HEK293 (cell line): ENCODE measurements around the gene CPLX3.
"Not testable (repeated sequence)": the region's sequence is repeated elsewhere in the genome, so short reads cannot be mapped to it uniquely, and the experiment has no call there.

Experiments
- CTCF ChIA-PET: fragments of 350-600 bp; formaldehyde crosslinking; extraction: SDS; loops from one replicate; lab custom pipeline; 2021; ENCODE audit warnings: antibody characterized with exemption; lab: Yijun Ruan, JAX
- POLR2A ChIA-PET: fragments of 300-600 bp; formaldehyde crosslinking; extraction: SDS; loops from one replicate; lab custom pipeline; 2020; ENCODE audit warnings: antibody characterized with exemption, inconsistent platforms; lab: Yijun Ruan, JAX
- H3K27ac ChIP-seq: fragments of 200-500 bp; sonication (Bioruptor generic); 2 replicates; pipeline ENCODE4 v1.5.1; 2014; ENCODE audit warnings: low read depth, low read length, control low read depth, inconsistent platforms; ENCODE audit errors: extremely low read depth
- H3K36me3 ChIP-seq, 2 experiments: fragments of 200-500 bp in 1 of 2; sonication (Bioruptor generic) in 1 of 2; 1 replicate in 1 of 2; 2 replicates in 1 of 2; pipeline ENCODE4 v1.5.1; 2014 to 2017; ENCODE audit warnings: inconsistent platforms in 2 of 2, low read length in 2 of 2; ENCODE audit not compliant: control insufficient read depth in 2 of 2, insufficient read depth in 1 of 2
- H3K4me1 ChIP-seq: fragments of 200-500 bp; sonication (Bioruptor generic); 2 replicates; pipeline ENCODE4 v1.5.1; 2014; ENCODE audit warnings: mild to moderate bottlenecking, low read length, inconsistent platforms; ENCODE audit not compliant: control insufficient read depth, insufficient read depth
- H3K4me3 ChIP-seq: 2 replicates; pipeline ENCODE4 v1.5.1; 2011; ENCODE audit warnings: low read depth, mild to moderate bottlenecking, control low read depth, low read length, moderate library complexity
- H3K9me3 ChIP-seq: fragments of 200-500 bp; sonication (Bioruptor generic); 2 replicates; pipeline ENCODE4 v1.5.1; 2014; ENCODE audit warnings: low read depth, low read length, inconsistent platforms; ENCODE audit not compliant: control insufficient read depth, insufficient read depth
- GLIS1 ChIP-seq: fragments of 450-650 bp; formaldehyde crosslinking; IDR thresholded peaks from 2 replicates; pipeline ENCODE4 v1.5.1; 2016; ENCODE audit warnings: missing biosample characterization, missing genetic modification characterization
- GLIS2 ChIP-seq: fragments of 450-650 bp; formaldehyde crosslinking; IDR thresholded peaks from 2 replicates; pipeline ENCODE4 v1.5.1; 2016; ENCODE audit warnings: missing biosample characterization, missing genetic modification characterization
- IKZF3 ChIP-seq: fragments of 450-650 bp; IDR thresholded peaks from 2 replicates; pipeline ENCODE4 v1.5.0; 2018; ENCODE audit warnings: missing biosample characterization, mild to moderate bottlenecking, missing genetic modification characterization, moderate library complexity
- KLF1 ChIP-seq: fragments of 450-650 bp; formaldehyde crosslinking; IDR thresholded peaks from 2 replicates; pipeline ENCODE4 v1.5.1; 2016; ENCODE audit warnings: missing biosample characterization, missing genetic modification characterization
- KLF10 ChIP-seq: fragments of 450-650 bp; IDR thresholded peaks from 2 replicates; pipeline ENCODE4 v1.5.1; 2018; ENCODE audit warnings: missing biosample characterization, mild to moderate bottlenecking, missing genetic modification characterization
- KLF16 ChIP-seq: fragments of 450-650 bp; formaldehyde crosslinking; IDR thresholded peaks from 2 replicates; pipeline ENCODE4 v1.5.1; 2017; ENCODE audit warnings: missing biosample characterization, missing genetic modification characterization
- MEIS1 ChIP-seq: sonication (generic); formaldehyde crosslinking; IDR thresholded peaks from 2 replicates; pipeline ENCODE4 v1.8.1; 2022; ENCODE audit warnings: missing genetic modification reagents, mild to moderate bottlenecking, borderline replicate concordance
- PRDM1 ChIP-seq: fragments of 450-650 bp; formaldehyde crosslinking; IDR thresholded peaks from 2 replicates; pipeline ENCODE4; 2016; ENCODE audit warnings: missing biosample characterization, missing genetic modification characterization
- SP2 ChIP-seq: fragments of 450-650 bp; formaldehyde crosslinking; IDR thresholded peaks from 2 replicates; pipeline ENCODE4 v1.5.1; 2016; ENCODE audit warnings: missing biosample characterization, missing genetic modification characterization
- ZEB2 ChIP-seq: fragments of 450-650 bp; formaldehyde crosslinking; IDR thresholded peaks from 2 replicates; pipeline ENCODE4 v1.5.1; 2016; ENCODE audit warnings: missing biosample characterization, missing genetic modification characterization
- ZFP69B ChIP-seq: fragments of 450-650 bp; formaldehyde crosslinking; IDR thresholded peaks from 2 replicates; pipeline ENCODE4 v1.5.1; 2016; ENCODE audit warnings: missing biosample characterization, missing genetic modification characterization
- ZNF133 ChIP-seq: fragments of 450-650 bp; formaldehyde crosslinking; IDR thresholded peaks from 2 replicates; pipeline ENCODE4 v1.5.1; 2016; ENCODE audit warnings: missing biosample characterization, missing genetic modification characterization
- ZNF585B ChIP-seq: fragments of 450-650 bp; formaldehyde crosslinking; IDR thresholded peaks from 2 replicates; pipeline ENCODE4 v1.5.1; 2016; ENCODE audit warnings: missing biosample characterization, missing genetic modification characterization
- ZNF600 ChIP-seq: fragments of 450-650 bp; formaldehyde crosslinking; IDR thresholded peaks from 2 replicates; pipeline ENCODE4 v1.5.1; 2016; ENCODE audit warnings: missing biosample characterization, missing genetic modification characterization
- ZSCAN16 ChIP-seq: fragments of 450-650 bp; formaldehyde crosslinking; IDR thresholded peaks from 2 replicates; pipeline ENCODE4 v1.5.1; 2016; ENCODE audit warnings: missing biosample characterization, missing genetic modification characterization
- TF ChIP-seq, protein P1 (sequence below): fragments of 450-650 bp; formaldehyde crosslinking; IDR thresholded peaks from 2 replicates; pipeline ENCODE4 v1.5.1; 2017; ENCODE audit warnings: missing biosample characterization, missing genetic modification characterization
- TF ChIP-seq, protein P2 (sequence below): fragments of 450-650 bp; formaldehyde crosslinking; IDR thresholded peaks from 2 replicates; pipeline ENCODE4 v1.5.1; 2017; ENCODE audit warnings: missing biosample characterization, missing genetic modification characterization
- TF ChIP-seq, protein P3 (sequence below): IDR thresholded peaks from 2 replicates; pipeline ENCODE4 v1.6.1; 2011; ENCODE audit warnings: mild to moderate bottlenecking, low read depth, low read length, borderline replicate concordance
- TF ChIP-seq, protein P4 (sequence below): fragments of 450-650 bp; formaldehyde crosslinking; IDR thresholded peaks from 2 replicates; pipeline ENCODE4 v1.5.1; 2016; ENCODE audit warnings: missing biosample characterization, missing genetic modification characterization
- TF ChIP-seq, protein P5 (sequence below): fragments of 450-650 bp; formaldehyde crosslinking; IDR thresholded peaks from 2 replicates; pipeline ENCODE4 v1.5.1; 2016; ENCODE audit warnings: missing biosample characterization, missing genetic modification characterization

The CPLX3 gene

DNA sequence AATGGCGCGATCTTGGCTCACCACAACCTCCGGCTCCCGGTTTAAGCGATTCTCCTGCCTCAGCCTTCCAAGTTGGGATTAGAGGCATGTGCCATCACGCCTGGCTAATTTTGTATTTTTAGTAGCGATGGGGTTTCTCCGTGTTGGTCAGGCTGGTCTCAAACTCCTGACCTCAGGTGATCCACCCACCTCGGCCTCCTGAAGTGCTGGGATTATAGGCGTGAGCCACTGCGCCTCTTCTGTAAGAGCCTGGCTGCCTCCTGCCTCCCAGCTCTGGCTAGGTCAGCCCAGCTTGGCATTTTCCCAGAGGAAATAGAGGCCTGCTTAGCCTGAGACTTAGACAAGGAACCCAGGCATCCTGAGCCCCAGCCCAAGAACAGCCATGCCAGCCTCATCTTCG lies 40.3 kb upstream of the CPLX3 start:
- POLR2A ChIA-PET, H3K4me3 ChIP-seq, H3K9me3 ChIP-seq: not testable (repeated sequence)
- TF ChIP-seq, protein P1, sequence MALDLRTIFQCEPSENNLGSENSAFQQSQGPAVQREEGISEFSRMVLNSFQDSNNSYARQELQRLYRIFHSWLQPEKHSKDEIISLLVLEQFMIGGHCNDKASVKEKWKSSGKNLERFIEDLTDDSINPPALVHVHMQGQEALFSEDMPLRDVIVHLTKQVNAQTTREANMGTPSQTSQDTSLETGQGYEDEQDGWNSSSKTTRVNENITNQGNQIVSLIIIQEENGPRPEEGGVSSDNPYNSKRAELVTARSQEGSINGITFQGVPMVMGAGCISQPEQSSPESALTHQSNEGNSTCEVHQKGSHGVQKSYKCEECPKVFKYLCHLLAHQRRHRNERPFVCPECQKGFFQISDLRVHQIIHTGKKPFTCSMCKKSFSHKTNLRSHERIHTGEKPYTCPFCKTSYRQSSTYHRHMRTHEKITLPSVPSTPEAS (tag by site-specific recombination): peak; percentile 43; the same call in 1 of the 2 replicates
- 0 out of 2 replicates have a peak, but pooled peaks have one; percentile 2 for TF ChIP-seq ZNF600
- Histone ChIP-seq H3K27ac (0 out of 2 replicates have a peak overlapping the region, but pooled peaks have one; percentile 16), H3K4me1 (peaks cover 56% of the 10 kb centered on the region), H3K36me3 (peaks cover 0 to 30% of the 10 kb centered on the region in 2 experiments; a peak in 1 of 3 replicates)
- CTCF ChIA-PET: interaction anchor here (0.7 to 25.7 kb wide), 5 partner anchors 11 to 347 kb away, joined by 3 to 649 read pairs (median 19); partner anchors contain the start of gene CSK

DNA sequence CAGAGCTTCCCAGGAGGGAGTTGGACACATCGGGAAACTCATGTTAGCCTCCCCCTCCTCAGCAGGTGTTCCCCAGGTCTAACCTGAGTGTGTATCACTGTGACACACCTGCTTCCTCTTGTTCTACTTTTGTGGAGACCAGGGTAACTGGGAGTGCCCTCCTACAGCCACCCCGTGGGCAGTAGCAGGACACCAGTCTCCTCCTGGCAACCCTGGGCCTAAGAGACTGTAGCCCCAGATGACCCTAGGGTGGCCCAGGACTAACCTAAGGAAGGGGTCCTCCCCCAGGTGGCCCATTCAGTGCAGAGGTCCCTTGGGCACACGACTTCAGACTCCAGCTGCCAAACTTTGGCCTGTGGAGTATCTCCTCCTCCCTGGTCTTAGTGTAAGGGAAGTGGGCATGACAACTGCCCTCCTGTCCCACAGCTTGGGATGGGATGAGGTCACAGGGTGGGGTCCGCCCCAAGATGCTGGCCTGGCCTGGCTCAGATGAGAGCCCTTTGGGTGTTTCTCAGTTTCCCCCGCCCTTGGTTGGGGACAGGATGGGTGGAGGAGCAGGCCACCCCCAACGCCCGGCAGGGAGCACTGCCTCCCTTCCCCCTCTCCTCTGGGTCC lies 39.8 kb upstream of the CPLX3 start:
- Histone ChIP-seq H3K27ac (peak overlapping the region; percentile 16; the same call in 1 of the 2 replicates), H3K4me1 (peaks cover 53% of the 10 kb centered on the region)

DNA sequence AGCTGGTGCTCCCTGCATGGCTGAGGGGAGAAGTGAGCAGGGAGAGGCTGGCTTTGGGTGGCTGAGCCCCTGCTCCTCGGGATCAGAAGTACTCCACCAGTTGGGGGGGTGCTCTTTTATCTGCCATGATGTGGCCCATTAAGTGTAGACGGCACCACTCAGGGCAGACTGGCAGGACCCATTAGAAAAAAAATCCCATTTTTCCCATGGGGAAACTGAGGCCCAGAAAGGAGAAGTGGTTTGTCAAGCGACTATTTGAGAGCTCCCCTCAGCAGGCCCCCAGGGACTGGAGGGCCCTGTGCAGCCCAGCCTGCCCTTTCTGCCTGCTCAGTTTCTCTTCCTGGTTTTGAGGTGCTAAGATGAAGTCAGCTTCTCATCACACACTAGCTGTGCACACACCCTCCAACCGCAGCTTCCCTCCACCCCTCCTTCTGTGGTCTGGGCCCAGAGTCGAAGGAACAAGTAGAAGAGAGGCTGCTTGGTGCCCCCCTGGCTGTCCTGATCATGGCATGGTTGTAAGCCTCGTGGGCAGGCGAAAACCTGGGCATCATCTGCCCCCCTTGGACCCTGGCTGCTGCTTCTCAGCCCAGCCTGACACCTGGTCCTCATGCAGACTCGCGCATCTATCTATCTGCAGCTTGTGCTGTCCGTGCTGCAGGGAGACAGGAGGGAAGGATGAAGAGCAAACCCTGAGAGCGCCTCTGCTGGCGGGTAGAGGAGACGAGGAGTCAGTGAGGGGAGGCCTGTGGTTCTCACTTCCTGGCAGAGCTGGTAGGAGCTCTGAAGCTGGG lies 39.0 kb upstream of the CPLX3 start:
- Histone ChIP-seq H3K4me3 (no peak overlapping the region), H3K27ac (no peak overlapping the region), H3K4me1 (peaks cover 59% of the 10 kb centered on the region), H3K9me3 (no peaks in the 10 kb centered on the region), H3K36me3 (peaks cover 0 to 30% of the 10 kb centered on the region in 2 experiments; a peak in 1 of 3 replicates)
- POLR2A ChIA-PET: interaction anchor here (0.5 to 1.4 kb wide), 7 partner anchors 8 to 247 kb away, joined by 3 to 4 read pairs (median 3); partner anchors contain the start of gene MPI
- CTCF ChIA-PET: interaction anchor here (0.5 to 25.7 kb wide), 34 partner anchors 11 to 864 kb away, joined by 3 to 649 read pairs (median 4); partner anchors contain the start of genes CSK, STOML1 and ULK3
- TF ChIP-seq, protein P2, sequence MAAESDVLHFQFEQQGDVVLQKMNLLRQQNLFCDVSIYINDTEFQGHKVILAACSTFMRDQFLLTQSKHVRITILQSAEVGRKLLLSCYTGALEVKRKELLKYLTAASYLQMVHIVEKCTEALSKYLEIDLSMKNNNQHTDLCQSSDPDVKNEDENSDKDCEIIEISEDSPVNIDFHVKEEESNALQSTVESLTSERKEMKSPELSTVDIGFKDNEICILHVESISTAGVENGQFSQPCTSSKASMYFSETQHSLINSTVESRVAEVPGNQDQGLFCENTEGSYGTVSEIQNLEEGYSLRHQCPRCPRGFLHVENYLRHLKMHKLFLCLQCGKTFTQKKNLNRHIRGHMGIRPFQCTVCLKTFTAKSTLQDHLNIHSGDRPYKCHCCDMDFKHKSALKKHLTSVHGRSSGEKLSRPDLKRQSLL (tag by site-specific recombination): no peak
- TF ChIP-seq MEIS1 (CRISPR knock-in tag) (no peak), KLF16 (tag by site-specific recombination) (no peak), GLIS1 (tag by site-specific recombination) (peak; percentile 50; the same call in 1 of the 2 replicates), ZNF585B (tag by site-specific recombination) (no peak), ZNF133 (tag by site-specific recombination) (no peak), KLF10 (tag by site-specific recombination) (peak; percentile 33), IKZF3 (tag by site-specific recombination) (no peak; the same call in 1 of the 2 replicates), ZEB2 (tag by site-specific recombination) (peak; percentile 76), PRDM1 (tag by site-specific recombination) (no peak)

More for the DNA sequence above, 39.8 kb upstream of the CPLX3 start:
- peaks cover 0 to 30% of the 10 kb centered on the region in 2 experiments; a peak in 1 of 3 replicates for H3K36me3 ChIP-seq
- H3K4me3 ChIP-seq: no peak overlapping the region
- CTCF ChIA-PET: interaction anchor here (0.7 to 25.7 kb wide), 17 partner anchors 12 to 794 kb away, joined by 3 to 649 read pairs (median 4); partner anchors contain the start of genes CSK, STOML1 and ULK3
- TF ChIP-seq GLIS2 (peak; percentile 54), ZSCAN16 (tag by site-specific recombination) (no peak), KLF1 (tag by site-specific recombination) (peak; percentile 89), GLIS1 (tag by site-specific recombination) (peak; percentile 43; the same call in 1 of the 2 replicates), SP2 (tag by site-specific recombination) (0 out of 2 replicates have a peak, but pooled peaks have one; percentile 25), ZFP69B (tag by site-specific recombination) (peak; percentile 85)
- TF ChIP-seq, protein P3, sequence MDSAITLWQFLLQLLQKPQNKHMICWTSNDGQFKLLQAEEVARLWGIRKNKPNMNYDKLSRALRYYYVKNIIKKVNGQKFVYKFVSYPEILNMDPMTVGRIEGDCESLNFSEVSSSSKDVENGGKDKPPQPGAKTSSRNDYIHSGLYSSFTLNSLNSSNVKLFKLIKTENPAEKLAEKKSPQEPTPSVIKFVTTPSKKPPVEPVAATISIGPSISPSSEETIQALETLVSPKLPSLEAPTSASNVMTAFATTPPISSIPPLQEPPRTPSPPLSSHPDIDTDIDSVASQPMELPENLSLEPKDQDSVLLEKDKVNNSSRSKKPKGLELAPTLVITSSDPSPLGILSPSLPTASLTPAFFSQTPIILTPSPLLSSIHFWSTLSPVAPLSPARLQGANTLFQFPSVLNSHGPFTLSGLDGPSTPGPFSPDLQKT: no peak
- TF ChIP-seq, protein P4, sequence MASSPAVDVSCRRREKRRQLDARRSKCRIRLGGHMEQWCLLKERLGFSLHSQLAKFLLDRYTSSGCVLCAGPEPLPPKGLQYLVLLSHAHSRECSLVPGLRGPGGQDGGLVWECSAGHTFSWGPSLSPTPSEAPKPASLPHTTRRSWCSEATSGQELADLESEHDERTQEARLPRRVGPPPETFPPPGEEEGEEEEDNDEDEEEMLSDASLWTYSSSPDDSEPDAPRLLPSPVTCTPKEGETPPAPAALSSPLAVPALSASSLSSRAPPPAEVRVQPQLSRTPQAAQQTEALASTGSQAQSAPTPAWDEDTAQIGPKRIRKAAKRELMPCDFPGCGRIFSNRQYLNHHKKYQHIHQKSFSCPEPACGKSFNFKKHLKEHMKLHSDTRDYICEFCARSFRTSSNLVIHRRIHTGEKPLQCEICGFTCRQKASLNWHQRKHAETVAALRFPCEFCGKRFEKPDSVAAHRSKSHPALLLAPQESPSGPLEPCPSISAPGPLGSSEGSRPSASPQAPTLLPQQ: peak; percentile 84
- TF ChIP-seq, protein P5, sequence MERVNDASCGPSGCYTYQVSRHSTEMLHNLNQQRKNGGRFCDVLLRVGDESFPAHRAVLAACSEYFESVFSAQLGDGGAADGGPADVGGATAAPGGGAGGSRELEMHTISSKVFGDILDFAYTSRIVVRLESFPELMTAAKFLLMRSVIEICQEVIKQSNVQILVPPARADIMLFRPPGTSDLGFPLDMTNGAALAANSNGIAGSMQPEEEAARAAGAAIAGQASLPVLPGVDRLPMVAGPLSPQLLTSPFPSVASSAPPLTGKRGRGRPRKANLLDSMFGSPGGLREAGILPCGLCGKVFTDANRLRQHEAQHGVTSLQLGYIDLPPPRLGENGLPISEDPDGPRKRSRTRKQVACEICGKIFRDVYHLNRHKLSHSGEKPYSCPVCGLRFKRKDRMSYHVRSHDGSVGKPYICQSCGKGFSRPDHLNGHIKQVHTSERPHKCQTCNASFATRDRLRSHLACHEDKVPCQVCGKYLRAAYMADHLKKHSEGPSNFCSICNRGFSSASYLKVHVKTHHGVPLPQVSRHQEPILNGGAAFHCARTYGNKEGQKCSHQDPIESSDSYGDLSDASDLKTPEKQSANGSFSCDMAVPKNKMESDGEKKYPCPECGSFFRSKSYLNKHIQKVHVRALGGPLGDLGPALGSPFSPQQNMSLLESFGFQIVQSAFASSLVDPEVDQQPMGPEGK (tag by site-specific recombination): peak; percentile 7; the same call in 1 of the 2 replicates
- TF ChIP-seq, all 188 proteins: peak for 7
- POLR2A ChIA-PET: interaction anchor here (1.0 to 1.4 kb wide), 2 partner anchors 9 to 18 kb away, joined by 4 read pairs; no protein-coding TSS in a partner anchor
- H3K9me3 ChIP-seq: no peaks in the 10 kb centered on the region
